ENCODE measurements around the gene XRN1. TPM values are rescaled to one million over a fixed set of nuclear protein-coding genes. Genes with fewer than 3 reads are reported as not detected.

Gene XRN1
- total and polyA plus RNA-seq, 2 of the 8 experiments (the other 6 are each of a cell fraction or from before 2014, with no cell fraction given): 1.9 to 17.2 TPM

DNA sequence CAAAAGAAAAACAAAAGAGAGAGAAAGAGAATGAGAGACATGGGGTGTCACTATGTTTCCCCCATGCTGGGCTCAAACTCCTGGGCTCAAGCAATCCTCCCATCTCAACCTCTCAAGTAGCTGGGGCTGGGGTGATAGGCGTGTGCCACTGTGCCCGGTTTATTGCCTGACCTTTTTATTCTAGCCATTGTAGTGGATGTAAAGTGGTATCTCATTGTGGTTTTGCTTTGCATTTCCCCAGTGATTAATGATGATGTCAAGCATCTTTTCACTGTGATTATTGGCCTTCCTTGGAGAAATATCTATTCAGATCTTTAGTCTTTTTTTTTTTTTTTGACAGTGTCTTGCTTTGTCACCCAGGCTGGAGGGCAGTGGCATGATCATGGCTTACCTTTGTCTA, 184.7 kb downstream of the XRN1 start:
- Histone ChIP-seq H4K20me1 (replicated peaks in 1 of 2; ENCODE audit: control insufficient read depth in 1 of 2, insufficient read depth in 2 of 2, low read length in 2 of 2) (no peaks in the 10 kb centered on the region), H2BK5ac (ENCODE audit: low read depth, low read length) (no peak overlapping the region), H2BK15ac (ENCODE audit: low read length) (no peak overlapping the region), H3K56ac (replicated peaks; ENCODE audit: insufficient read length, low read depth, low read length) (no peak overlapping the region), H3K4me2 (ENCODE audit: insufficient read depth in 1 of 2, low read depth in 2 of 2, low read length in 2 of 2) (no peak overlapping the region), H4K8ac (ENCODE audit: extremely low read depth, insufficient read depth, low read length) (no peak overlapping the region), H2BK12ac (ENCODE audit: low read depth, low read length) (no peak overlapping the region), H3K9me3 (ENCODE audit: insufficient read depth in 2 of 2, low read depth in 1 of 2, low read length in 1 of 2) (no peaks in the 10 kb centered on the region), H3K79me2 (ENCODE audit: control insufficient read depth in 1 of 2, insufficient read depth in 2 of 2, low read length in 2 of 2) (no peaks in the 10 kb centered on the region), H3K23ac (ENCODE audit: insufficient read length) (no peak overlapping the region), H4K91ac (replicated peaks; ENCODE audit: insufficient read length, low read length) (no peak overlapping the region), H2BK20ac (ENCODE audit: low read length) (no peak overlapping the region), H3K18ac (ENCODE audit: extremely low read depth, low read length) (no peak overlapping the region), H3K27ac (ENCODE audit: low read depth, low read length) (no peak overlapping the region), H3K14ac (ENCODE audit: insufficient read length) (no peak overlapping the region), H3K4me3 (ENCODE audit: extremely low read depth in 1 of 4, insufficient read depth in 2 of 4, low read depth in 3 of 4, low read length in 4 of 4) (no peak overlapping the region), H3K9ac (replicated peaks in 1 of 4; ENCODE audit: extremely low read depth in 1 of 4, low read depth in 3 of 4, low read length in 3 of 4) (no peak overlapping the region), H2AFZ (ENCODE audit: low read length) (no peak overlapping the region), H3K79me1 (ENCODE audit: low read depth, low read length) (no peaks in the 10 kb centered on the region), H3K4ac (replicated peaks; ENCODE audit: insufficient read length, low read depth, low read length) (no peak overlapping the region), H3K4me1 (replicated peaks in 1 of 4; ENCODE audit: control insufficient read depth in 3 of 4, insufficient read depth in 4 of 4, low read length in 3 of 4) (no peaks in the 10 kb centered on the region), H3K27me3 (replicated peaks in 1 of 4; ENCODE audit: control insufficient read depth in 3 of 4, extremely low read depth in 1 of 4, insufficient read depth in 3 of 4, low read length in 3 of 4) (no peaks in the 10 kb centered on the region), H2AK5ac (ENCODE audit: low read depth, low read length) (no peak overlapping the region), H2BK120ac (replicated peaks; ENCODE audit: low read depth, low read length) (no peak overlapping the region), H3K23me2 (ENCODE audit: low read depth, low read length) (no peaks in the 10 kb centered on the region), H3K36me3 (ENCODE audit: control insufficient read depth in 2 of 4, insufficient read depth in 4 of 4, low read length in 3 of 4) (no peaks in the 10 kb centered on the region), H4K5ac (ENCODE audit: insufficient read length, low read depth, low read length) (no peak overlapping the region)
- 87% methylated on average over 2 of the region's 2 CpGs; no CpG with 5 or more reads in 1 of the 2 experiments for WGBS, 2 experiments (ENCODE audit: extremely low coverage in 1 of 2, insufficient coverage in 1 of 2, insufficient read length in 1 of 2, insufficient replicate concordance in 2 of 2, low coverage in 1 of 2, low lambda C conversion rate in 2 of 2, missing lambda C conversion rate in 1 of 2)
- FAIRE-seq: no peak
- no peak for DNase-seq (ENCODE audit: low read depth in 1 of 2, low spot score in 2 of 2)
- ChIA-PET POLR2A (ENCODE audit: partially characterized antibody) (no interaction called here), CTCF (ENCODE audit: partially characterized antibody) (interaction anchor here (0.5 kb wide), 1 partner anchor 22 kb away, joined by 4 read pairs; no protein-coding TSS in a partner anchor)
- TF ChIP-seq NANOG (IDR thresholded peaks at IDR 0.05; ENCODE audit: insufficient read depth, low read depth, low read length, poor library complexity, severe bottlenecking) (no peak), BACH1 (IDR thresholded peaks at IDR 0.05; ENCODE audit: low read length) (no peak), PHF8 (conservative IDR thresholded peaks at IDR 0.05; ENCODE audit: low read depth, low read length) (no peak), CHD1 (IDR thresholded peaks at IDR 0.05; ENCODE audit: low read depth, low read length) (no peak), CTBP2 (IDR thresholded peaks at IDR 0.05; ENCODE audit: borderline replicate concordance, insufficient read depth, insufficient read length, low read length) (no peak), CBX8 (IDR thresholded peaks at IDR 0.05; ENCODE audit: borderline replicate concordance, low read depth, low read length) (no peak), RBBP5 (IDR thresholded peaks at IDR 0.05; ENCODE audit: borderline replicate concordance, low read depth, low read length) (no peak), SRF (IDR thresholded peaks at IDR 0.05; ENCODE audit: low read depth, low read length) (no peak), CTCF (IDR thresholded peaks at IDR 0.05; ENCODE audit: control extremely low read depth in 1 of 3, insufficient read depth in 1 of 3, low read depth in 1 of 3, low read length in 3 of 3) (no peak), POLR2AphosphoS5 (IDR thresholded peaks at IDR 0.05; ENCODE audit: low read depth, low read length) (no peak), CBX5 (IDR thresholded peaks at IDR 0.05; ENCODE audit: low read depth, low read length) (no peak), TAF7 (optimal IDR thresholded peaks at IDR 0.05; ENCODE audit: borderline replicate concordance, low read depth, low read length) (no peak)
